HCT116 (cell line): ENCODE data around the gene CHRNA9. TPM values are rescaled to one million over a fixed set of nuclear protein-coding genes. Genes with fewer than 3 reads are reported as not detected.

Experiments
- ATAC-seq: fragments of 200-7000 bp; cut with Tn5 transposase; 2 replicates; pipeline ENCODE4 v1.9.1; 2020; ENCODE audit warnings: mild to moderate bottlenecking, moderate library complexity
- BruUV-seq: library from RNA; stranded (reverse); fragments of 400-500 nt; replicated peaks from 2 replicates; lab custom pipeline; 2021; lab: Mats Ljungman, UMichigan
- CTCF ChIA-PET: fragments of 300-600 bp; sonication (Branson Sonifier 250); formaldehyde crosslinking; loops from one replicate; lab custom pipeline; 2021; ENCODE audit warnings: antibody characterized with exemption; lab: Charles Lee
- POLR2A ChIA-PET: fragments of 300-600, 350-600 bp; sonication (Branson Sonifier 250); formaldehyde crosslinking; loops from one replicate; lab custom pipeline; 2021; ENCODE audit warnings: antibody characterized with exemption; lab: Charles Lee
- RAD21 ChIA-PET, 2 experiments: fragments of 300-600 bp; sonication (Branson Sonifier 250); formaldehyde crosslinking; loops; one replicate each; lab custom pipeline; 2023; ENCODE audit warnings: low total read pairs in 2 of 2; ENCODE audit not compliant: uncharacterized antibody in 2 of 2, unreplicated experiment in 2 of 2, low non-redundant PET in 1 of 2; lab: Charles Lee
- DNase-seq: peaks from one replicate; pipeline ENCODE4 v3.0.0-alpha.2; 2010; ENCODE audit warnings: low read depth, low spot score
- H2AFZ ChIP-seq: fragments of 200-600 bp; shearing (Covaris generic), sonication (generic); 2 replicates; pipeline ENCODE4 v1.6.1; 2017; ENCODE audit warnings: low read depth, mixed run types, mixed read lengths, antibody characterized with exemption, low read length; ENCODE audit not compliant: poor library complexity, severe bottlenecking
- H3K27ac ChIP-seq: 2 replicates; pipeline ENCODE4 v1.5.1; 2012; ENCODE audit warnings: low read depth, low read length
- H3K27me3 ChIP-seq: fragments of 200-600 bp; sonication (generic); 2 replicates; pipeline ENCODE4 v1.6.1; 2016; ENCODE audit warnings: mixed run types, low read length, mixed read lengths; ENCODE audit not compliant: insufficient read depth
- H3K36me3 ChIP-seq, 2 experiments: fragments of 200-500 bp in 1 of 2; fragments of 200-600 bp in 1 of 2; sonication (Bioruptor generic) in 1 of 2; sonication (generic) in 1 of 2; 2 replicates each; pipeline versions ENCODE4 v1.5.1 to v1.6.1; 2014 to 2016; ENCODE audit warnings: low read length in 2 of 2, inconsistent platforms in 1 of 2, mixed read lengths in 1 of 2, mixed run types in 1 of 2; ENCODE audit not compliant: insufficient read depth in 2 of 2, control insufficient read depth in 1 of 2
- H3K4me1 ChIP-seq, 2 experiments: fragments of 200-600 bp in 1 of 2; sonication (generic) in 1 of 2; 2 replicates each; pipeline versions ENCODE4 v1.5.1 to v1.6.1; 2012 to 2017; ENCODE audit warnings: low read length in 2 of 2, inconsistent platforms in 1 of 2, mild to moderate bottlenecking in 1 of 2, mixed read lengths in 1 of 2, mixed run types in 1 of 2, moderate library complexity in 1 of 2; ENCODE audit not compliant: insufficient read depth in 2 of 2, control insufficient read depth in 1 of 2
- H3K4me2 ChIP-seq: fragments of 200-600 bp; sonication (generic); 2 replicates; pipeline ENCODE4 v1.6.1; 2017; ENCODE audit warnings: mixed run types, low read length, mixed read lengths
- H3K4me3 ChIP-seq, 2 experiments: fragments of 200-600 bp in 1 of 2; sonication (generic) in 1 of 2; replicated peaks in 1 of 2; 2 replicates each; pipeline ENCODE4 v1.5.1; 2011 to 2016; ENCODE audit warnings: low read length in 2 of 2, control low read depth in 1 of 2, low read depth in 1 of 2, mild to moderate bottlenecking in 1 of 2, mixed read lengths in 1 of 2, mixed run types in 1 of 2
- H3K79me2 ChIP-seq: fragments of 200-600 bp; sonication (generic); 2 replicates; pipeline ENCODE4 v1.6.1; 2017; ENCODE audit warnings: mild to moderate bottlenecking, mixed run types, low read length, moderate library complexity, mixed read lengths; ENCODE audit not compliant: insufficient read depth
- H3K9ac ChIP-seq: fragments of 200-600 bp; sonication (generic); 2 replicates; pipeline ENCODE4 v1.6.1; 2016; ENCODE audit warnings: low read length, mixed read lengths
- H3K9me2 ChIP-seq: fragments of 200-600 bp; sonication (generic), shearing (Covaris generic); 2 replicates; pipeline ENCODE4 v1.6.1; 2017; ENCODE audit warnings: mixed run types, mild to moderate bottlenecking, moderate library complexity; ENCODE audit not compliant: insufficient read depth
- H3K9me3 ChIP-seq, 2 experiments: fragments of 200-500 bp in 1 of 2; fragments of 200-600 bp in 1 of 2; sonication (Bioruptor generic) in 1 of 2; sonication (generic) in 1 of 2; 2 replicates each; pipeline ENCODE4 v1.6.1; 2014 to 2017; ENCODE audit warnings: low read length in 2 of 2, mixed read lengths in 2 of 2, inconsistent platforms in 1 of 2, low read depth in 1 of 2, mild to moderate bottlenecking in 1 of 2, mixed run types in 1 of 2, moderate library complexity in 1 of 2; ENCODE audit not compliant: control insufficient read depth in 1 of 2, insufficient read depth in 1 of 2
- H4K20me1 ChIP-seq: fragments of 200-600 bp; sonication (generic), shearing (Covaris generic); 2 replicates; pipeline ENCODE4 v1.6.1; 2017; ENCODE audit warnings: mixed run types, mild to moderate bottlenecking, moderate library complexity; ENCODE audit not compliant: insufficient read depth
- CEBPB ChIP-seq: IDR thresholded peaks from 2 replicates; pipeline ENCODE4 v1.6.1; 2012; ENCODE audit warnings: low read depth
- FOSL1 ChIP-seq: IDR thresholded peaks from 2 replicates; pipeline ENCODE4 v1.6.1; 2012; ENCODE audit warnings: low read depth
- JUND ChIP-seq: IDR thresholded peaks from 2 replicates; pipeline ENCODE4 v1.6.1; 2012
- POLR2A ChIP-seq: IDR thresholded peaks from 2 replicates; pipeline ENCODE4 v1.7.0; 2011; ENCODE audit warnings: borderline replicate concordance; ENCODE audit not compliant: insufficient read depth, insufficient read length; ENCODE audit errors: extremely low read depth
- RAD21 ChIP-seq: IDR thresholded peaks from 2 replicates; pipeline ENCODE4 v1.6.1; 2012; ENCODE audit warnings: low read depth, mild to moderate bottlenecking
- SP1 ChIP-seq: IDR thresholded peaks from 2 replicates; pipeline ENCODE4 v1.6.1; 2012; ENCODE audit warnings: low read depth
- TCF7L2 ChIP-seq: IDR thresholded peaks from 2 replicates; pipeline ENCODE4 v1.7.0; 2011; ENCODE audit warnings: borderline replicate concordance, inconsistent platforms; ENCODE audit not compliant: insufficient read depth, insufficient read length; ENCODE audit errors: extremely low read depth
- ZFX ChIP-seq: fragments of 450-650 bp; IDR thresholded peaks from 2 replicates; pipeline ENCODE4 v1.6.1; 2017
- ZNF274 ChIP-seq: fragments of 200-500 bp; sonication (Bioruptor generic); IDR thresholded peaks from 2 replicates; pipeline ENCODE4 v1.6.1; 2014; ENCODE audit warnings: mild to moderate bottlenecking, low read depth, low read length, inconsistent platforms
- intact Hi-C: fragments of 100-400 bp; cut with micrococcal nuclease; formaldehyde crosslinking; loops from 2 replicates; pipeline ENCODE4 v1.10.0; 2022
- total RNA-seq: library from RNA; stranded (reverse); gene quantifications from one replicate; pipeline ENCODE4 v1.2.1, GENCODE V29; 2021; ENCODE audit not compliant: unreplicated experiment
- TF ChIP-seq, protein P1 (sequence below): IDR thresholded peaks from 2 replicates; pipeline ENCODE4 v1.6.1; 2012; ENCODE audit warnings: low read depth
- TF ChIP-seq, protein P2 (sequence below): IDR thresholded peaks from 2 replicates; pipeline ENCODE4 v1.6.1; 2012
- TF ChIP-seq, protein P3 (sequence below): IDR thresholded peaks from 2 replicates; pipeline ENCODE4 v1.6.1; 2012

Gene CHRNA9
- total RNA-seq, 1 experiment from 2014 or later: not detected

DNA sequence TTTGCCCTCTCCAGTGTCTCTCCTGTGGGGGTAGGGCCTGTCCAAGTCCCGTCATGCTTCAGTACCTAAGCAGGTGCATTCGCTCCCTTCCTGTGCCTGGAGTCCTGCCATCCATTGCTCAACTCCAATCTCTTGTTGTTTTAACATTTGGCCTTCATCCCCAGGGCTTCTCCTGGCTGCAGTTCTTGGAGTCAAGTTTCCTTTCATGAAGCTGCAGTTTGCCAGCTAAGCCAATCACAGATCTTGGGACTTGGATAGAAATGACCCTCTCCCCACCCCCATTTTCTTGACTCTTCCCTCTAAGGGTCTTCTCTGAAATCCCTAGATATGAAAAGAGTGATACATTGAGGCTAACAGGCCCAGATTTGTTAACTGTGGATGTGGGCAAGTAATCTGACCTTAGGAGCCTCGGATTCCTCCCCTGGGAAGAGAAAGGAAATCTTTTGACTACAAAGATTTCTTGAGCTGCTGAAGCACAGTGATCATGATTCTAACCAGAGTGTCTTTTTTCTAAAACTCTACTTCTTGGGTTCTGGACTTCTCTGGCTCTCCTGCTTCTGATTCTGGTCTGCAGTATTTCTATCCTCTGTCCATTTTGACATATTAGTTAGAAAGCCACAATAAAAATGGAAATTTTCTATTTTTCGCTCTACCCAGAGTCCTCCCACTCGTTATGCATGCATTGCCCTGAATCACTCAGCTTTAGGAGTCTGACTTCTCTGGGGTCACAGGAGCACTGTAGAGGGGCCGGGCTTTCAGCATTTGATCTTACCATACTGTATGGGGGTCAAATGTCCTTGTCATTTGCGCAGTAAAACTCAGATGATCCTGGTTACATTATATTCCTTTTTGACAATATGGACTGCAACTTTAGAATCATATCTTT is 61.0 kb downstream of the CHRNA9 start:
- Histone ChIP-seq H3K27me3 (no peaks in the 10 kb centered on the region), H4K20me1 (no peaks in the 10 kb centered on the region), H3K9me2 (no peaks in the 10 kb centered on the region), H3K4me1 (peaks cover 7 to 9% of the 10 kb centered on the region in 2 experiments; a peak in 3 of 4 replicates), H3K4me3 (no peak overlapping the region), H3K9ac (no peak overlapping the region), H3K27ac (no peak overlapping the region), H3K36me3 (no peaks in the 10 kb centered on the region), H3K4me2 (no peak overlapping the region)
- ATAC-seq: no peak; the same call in 1 of the 2 replicates
- ChIA-PET CTCF (no interaction called here), POLR2A (no interaction called here)
- BruUV-seq: no TSS peak
- TF ChIP-seq FOSL1: no peak
- peak; percentile 26; the same call in 1 of the 2 replicates for TF ChIP-seq SP1
- TF ChIP-seq CEBPB: peak; percentile 93
- TF ChIP-seq TCF7L2: peak; percentile 43
- TF ChIP-seq POLR2A: no peak
- TF ChIP-seq, all 23 proteins: peak for 3
- Histone ChIP-seq H3K9me3 (no peaks in the 10 kb centered on the region), H3K79me2 (no peaks in the 10 kb centered on the region), H2AFZ (no peak overlapping the region)
- no peak for DNase-seq
- RAD21 ChIA-PET: no interaction called here
- intact Hi-C loops: no loop called here

DNA sequence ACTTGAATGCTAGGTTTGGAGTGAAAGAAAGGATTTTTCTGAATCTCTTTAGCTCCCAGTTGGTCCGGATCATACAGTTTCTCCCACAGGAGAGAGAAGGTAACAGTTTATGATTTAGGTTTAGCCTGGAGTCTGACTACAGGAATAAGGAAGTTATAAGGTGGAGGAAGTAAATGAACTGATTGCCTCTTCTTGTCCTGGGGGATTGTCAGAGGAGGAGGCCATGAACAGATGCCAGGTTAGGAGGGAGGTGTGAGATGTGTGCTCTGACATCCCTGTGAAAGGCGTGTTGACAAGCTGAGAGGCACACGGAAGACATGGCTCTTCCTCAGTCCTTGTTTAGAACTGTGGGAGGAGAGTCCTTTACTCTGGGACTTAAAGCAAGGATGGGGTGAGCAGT is 64.4 kb downstream of the CHRNA9 start:
- Histone ChIP-seq H3K4me3 (no peak overlapping the region), H3K9me2 (no peaks in the 10 kb centered on the region), H3K27me3 (no peaks in the 10 kb centered on the region), H3K9ac (no peak overlapping the region), H3K9me3 (no peaks in the 10 kb centered on the region), H3K36me3 (no peaks in the 10 kb centered on the region), H2AFZ (no peak overlapping the region), H4K20me1 (no peaks in the 10 kb centered on the region), H3K27ac (no peak overlapping the region), H3K4me2 (no peak overlapping the region), H3K4me1 (peaks cover 7 to 12% of the 10 kb centered on the region in 2 experiments; a peak in 3 of 4 replicates), H3K79me2 (no peaks in the 10 kb centered on the region)
- RAD21 ChIA-PET: no interaction called here
- no TSS peak for BruUV-seq
- DNase-seq (no peak), ATAC-seq (no peak)
- POLR2A ChIA-PET: no interaction called here
- CTCF ChIA-PET: no interaction called here
- intact Hi-C loops: no loop called here
- no peak for TF ChIP-seq JUND
- no peak for TF ChIP-seq RAD21
- TF ChIP-seq, protein P1, sequence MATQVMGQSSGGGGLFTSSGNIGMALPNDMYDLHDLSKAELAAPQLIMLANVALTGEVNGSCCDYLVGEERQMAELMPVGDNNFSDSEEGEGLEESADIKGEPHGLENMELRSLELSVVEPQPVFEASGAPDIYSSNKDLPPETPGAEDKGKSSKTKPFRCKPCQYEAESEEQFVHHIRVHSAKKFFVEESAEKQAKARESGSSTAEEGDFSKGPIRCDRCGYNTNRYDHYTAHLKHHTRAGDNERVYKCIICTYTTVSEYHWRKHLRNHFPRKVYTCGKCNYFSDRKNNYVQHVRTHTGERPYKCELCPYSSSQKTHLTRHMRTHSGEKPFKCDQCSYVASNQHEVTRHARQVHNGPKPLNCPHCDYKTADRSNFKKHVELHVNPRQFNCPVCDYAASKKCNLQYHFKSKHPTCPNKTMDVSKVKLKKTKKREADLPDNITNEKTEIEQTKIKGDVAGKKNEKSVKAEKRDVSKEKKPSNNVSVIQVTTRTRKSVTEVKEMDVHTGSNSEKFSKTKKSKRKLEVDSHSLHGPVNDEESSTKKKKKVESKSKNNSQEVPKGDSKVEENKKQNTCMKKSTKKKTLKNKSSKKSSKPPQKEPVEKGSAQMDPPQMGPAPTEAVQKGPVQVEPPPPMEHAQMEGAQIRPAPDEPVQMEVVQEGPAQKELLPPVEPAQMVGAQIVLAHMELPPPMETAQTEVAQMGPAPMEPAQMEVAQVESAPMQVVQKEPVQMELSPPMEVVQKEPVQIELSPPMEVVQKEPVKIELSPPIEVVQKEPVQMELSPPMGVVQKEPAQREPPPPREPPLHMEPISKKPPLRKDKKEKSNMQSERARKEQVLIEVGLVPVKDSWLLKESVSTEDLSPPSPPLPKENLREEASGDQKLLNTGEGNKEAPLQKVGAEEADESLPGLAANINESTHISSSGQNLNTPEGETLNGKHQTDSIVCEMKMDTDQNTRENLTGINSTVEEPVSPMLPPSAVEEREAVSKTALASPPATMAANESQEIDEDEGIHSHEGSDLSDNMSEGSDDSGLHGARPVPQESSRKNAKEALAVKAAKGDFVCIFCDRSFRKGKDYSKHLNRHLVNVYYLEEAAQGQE: no peak
- TF ChIP-seq, protein P2, sequence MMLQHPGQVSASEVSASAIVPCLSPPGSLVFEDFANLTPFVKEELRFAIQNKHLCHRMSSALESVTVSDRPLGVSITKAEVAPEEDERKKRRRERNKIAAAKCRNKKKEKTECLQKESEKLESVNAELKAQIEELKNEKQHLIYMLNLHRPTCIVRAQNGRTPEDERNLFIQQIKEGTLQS: no peak
- TF ChIP-seq FOSL1: no peak
- no peak for TF ChIP-seq ZNF274
- TF ChIP-seq, protein P3, sequence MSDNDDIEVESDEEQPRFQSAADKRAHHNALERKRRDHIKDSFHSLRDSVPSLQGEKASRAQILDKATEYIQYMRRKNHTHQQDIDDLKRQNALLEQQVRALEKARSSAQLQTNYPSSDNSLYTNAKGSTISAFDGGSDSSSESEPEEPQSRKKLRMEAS: no peak
- no peak for TF ChIP-seq ZFX
